ENCODE data around the gene C10orf90.

Gene C10orf90

GRCh38 chr10:126654579-126654978 lies 15.9 kb downstream of the C10orf90 start:
- no peak overlapping the region for H3K27ac ChIP-seq
- TF ChIP-seq ZFX (IDR thresholded peaks at IDR 0.05; ENCODE audit: borderline replicate concordance) (no peak), CTCF (IDR thresholded peaks at IDR 0.05) (no peak)

GRCh38 chr10:126651467-126651866 lies 19.0 kb downstream of the C10orf90 start:
- no peak overlapping the region for H3K27ac ChIP-seq
- TF ChIP-seq CTCF (IDR thresholded peaks at IDR 0.05) (no peak), ZFX (IDR thresholded peaks at IDR 0.05; ENCODE audit: borderline replicate concordance) (no peak)

GRCh38 chr10:126650161-126650560 lies 20.3 kb downstream of the C10orf90 start:
- H3K27ac ChIP-seq = no peak overlapping the region
- TF ChIP-seq ZFX (IDR thresholded peaks at IDR 0.05; ENCODE audit: borderline replicate concordance) (no peak), CTCF (IDR thresholded peaks at IDR 0.05) (no peak)

GRCh38 chr10:126647116-126647515 lies 23.4 kb downstream of the C10orf90 start:
- H3K27ac ChIP-seq = no peak overlapping the region

GRCh38 chr10:126646110-126646509 lies 24.4 kb downstream of the C10orf90 start:
- no peak for TF ChIP-seq ZFX (IDR thresholded peaks at IDR 0.05; ENCODE audit: borderline replicate concordance)
- TF ChIP-seq CTCF (IDR thresholded peaks at IDR 0.05) = no peak
- no peak overlapping the region for H3K27ac ChIP-seq

More at GRCh38 chr10:126647116-126647515, 23.4 kb downstream of the C10orf90 start:
- TF ChIP-seq CTCF (IDR thresholded peaks at IDR 0.05) = no peak
- TF ChIP-seq ZFX (IDR thresholded peaks at IDR 0.05; ENCODE audit: borderline replicate concordance) = no peak

GRCh38 chr10:126640401-126640800 lies 30.1 kb downstream of the C10orf90 start:
- no peak overlapping the region for H3K27ac ChIP-seq
- no peak for TF ChIP-seq ZFX (IDR thresholded peaks at IDR 0.05; ENCODE audit: borderline replicate concordance)

- TF ChIP-seq ZFX (IDR thresholded peaks at IDR 0.05; ENCODE audit: borderline replicate concordance) (no peak), CTCF (IDR thresholded peaks at IDR 0.05) (no peak)
- no peak overlapping the region for H3K27ac ChIP-seq
Measured at GRCh38 chr10:126639084-126639483, 31.4 kb downstream of the C10orf90 start.

- H3K27ac ChIP-seq = no peak overlapping the region
- TF ChIP-seq ZFX (IDR thresholded peaks at IDR 0.05; ENCODE audit: borderline replicate concordance) = no peak
Measured at GRCh38 chr10:126638542-126638941, 32.0 kb downstream of the C10orf90 start.

Measured in 22Rv1 (cell line).